Left ventricle myocardium inferior (tissue), 1 donor: Measurements from ENCODE around the gene LMLN. TPM values are rescaled to one million over a fixed set of nuclear protein-coding genes. Genes with fewer than 3 reads are reported as not detected.

Source experiments
- DNase-seq: peaks from one replicate; pipeline ENCODE4 v3.0.0-alpha.2; 2020
- H3K27ac ChIP-seq: fragments of 200-600 bp; replicated peaks from 2 replicates; pipeline ENCODE4 v1.8.0; 2021
- H3K27me3 ChIP-seq: fragments of 200-600 bp; 2 replicates; pipeline ENCODE4 v1.8.0; 2021; ENCODE audit warnings: low read depth
- H3K36me3 ChIP-seq: fragments of 200-600 bp; 2 replicates; pipeline ENCODE4 v1.8.0; 2021
- H3K4me1 ChIP-seq: fragments of 200-600 bp; 2 replicates; pipeline ENCODE4 v1.8.0; 2021
- H3K4me3 ChIP-seq: fragments of 200-600 bp; 2 replicates; pipeline ENCODE4 v1.8.0; 2021; ENCODE audit warnings: mild to moderate bottlenecking, moderate library complexity
- H3K9me3 ChIP-seq: fragments of 200-600 bp; replicated peaks from 2 replicates; pipeline ENCODE4 v1.8.0; 2021
- CTCF ChIP-seq: fragments of 200-600 bp; IDR thresholded peaks from 2 replicates; pipeline ENCODE4 v1.8.0; 2021; ENCODE audit warnings: antibody characterized with exemption, mild to moderate bottlenecking, borderline replicate concordance
- intact Hi-C: fragments of 100-400 bp; cut with micrococcal nuclease; formaldehyde crosslinking; loops from one replicate; pipeline ENCODE4 v1.11.0; 2022
- total RNA-seq: library from RNA; stranded (reverse); fragmentation: NEBNext Ultra II Directional; extraction: Animal tissue kit (Norgen Biotek cat#: 25700); gene quantifications from one replicate; pipeline ENCODE4 v1.2.1, GENCODE V29; 2021
- donor health status: DM: no; HTN: yes; CAD: no; lungs with severe emphysema.

The LMLN gene
- total RNA-seq, 1 donor from 2014 or later: 10.6 TPM

DNA sequence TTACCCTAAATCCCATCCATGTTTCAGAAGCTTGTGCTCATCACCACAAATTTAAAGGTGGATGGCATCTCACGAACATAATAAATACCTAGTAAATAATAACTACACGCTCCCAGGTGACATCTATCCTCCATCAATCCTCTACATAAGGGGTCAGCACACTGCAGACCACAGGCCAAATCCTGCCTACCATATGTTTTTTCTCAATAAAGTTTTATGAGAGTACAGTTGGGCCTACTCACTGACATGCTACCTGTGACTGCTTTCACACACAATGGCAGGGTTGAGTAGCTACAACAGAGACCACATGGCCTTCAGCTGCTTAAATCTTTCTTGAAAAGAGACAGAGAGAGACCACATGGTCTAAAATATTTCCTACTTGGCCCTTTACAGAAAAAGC is 105.9 kb downstream of the LMLN start:
- H3K9me3 ChIP-seq: no peaks in the 10 kb centered on the region
- DNase-seq: no peak
- H3K27me3 ChIP-seq: peaks cover 28% of the 10 kb centered on the region
- no peak overlapping the region for H3K27ac ChIP-seq
- no peaks in the 10 kb centered on the region for H3K4me1 ChIP-seq
- intact Hi-C loops: no loop called here
- no peaks in the 10 kb centered on the region for H3K36me3 ChIP-seq
- no peak for TF ChIP-seq CTCF
- no peak overlapping the region for H3K4me3 ChIP-seq

GRCh38 chr3:198067416-198067815 is 107.4 kb downstream of the LMLN start:
- Histone ChIP-seq H3K9me3 (no peaks in the 10 kb centered on the region), H3K27ac (no peak overlapping the region), H3K4me3 (no peak overlapping the region), H3K27me3 (peaks cover 31% of the 10 kb centered on the region), H3K4me1 (no peaks in the 10 kb centered on the region), H3K36me3 (no peaks in the 10 kb centered on the region)
- no peak for DNase-seq
- intact Hi-C loops: no loop called here
- TF ChIP-seq CTCF: no peak

DNA sequence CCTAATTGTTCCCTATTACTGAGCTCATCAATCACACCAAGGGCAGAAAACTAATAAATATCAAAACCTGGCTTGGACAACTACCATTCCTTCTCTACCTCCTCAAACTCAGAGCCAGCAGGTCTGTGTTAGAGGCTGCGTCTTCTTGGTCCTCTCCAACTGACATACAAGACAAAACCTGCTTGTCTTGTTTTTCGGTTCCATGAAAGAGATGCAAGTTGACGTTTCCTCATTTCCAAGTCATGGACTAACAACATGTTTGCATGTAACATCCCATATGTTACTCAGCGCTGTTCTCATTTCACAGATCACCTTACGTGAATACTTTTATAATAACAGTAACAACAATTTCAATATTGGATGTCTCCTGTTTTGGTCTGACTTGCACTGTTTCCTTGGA is 110.9 kb downstream of the LMLN start:
- DNase-seq: no peak
- Histone ChIP-seq H3K36me3 (no peaks in the 10 kb centered on the region), H3K4me1 (no peaks in the 10 kb centered on the region), H3K9me3 (no peaks in the 10 kb centered on the region), H3K27me3 (peaks cover 60% of the 10 kb centered on the region), H3K27ac (no peak overlapping the region), H3K4me3 (no peak overlapping the region)
- no peak for TF ChIP-seq CTCF
- intact Hi-C loops: no loop called here

GRCh38 chr3:198071602-198072287 is 111.7 kb downstream of the LMLN start:
- H3K4me1 ChIP-seq: no peaks in the 10 kb centered on the region
- H3K27me3 ChIP-seq: peaks cover 67% of the 10 kb centered on the region
- H3K4me3 ChIP-seq: no peak overlapping the region
- intact Hi-C loops: no loop called here
- DNase-seq: no peak
- H3K27ac ChIP-seq: no peak overlapping the region
- TF ChIP-seq CTCF: no peak
- no peaks in the 10 kb centered on the region for H3K9me3 ChIP-seq
- no peaks in the 10 kb centered on the region for H3K36me3 ChIP-seq

DNA sequence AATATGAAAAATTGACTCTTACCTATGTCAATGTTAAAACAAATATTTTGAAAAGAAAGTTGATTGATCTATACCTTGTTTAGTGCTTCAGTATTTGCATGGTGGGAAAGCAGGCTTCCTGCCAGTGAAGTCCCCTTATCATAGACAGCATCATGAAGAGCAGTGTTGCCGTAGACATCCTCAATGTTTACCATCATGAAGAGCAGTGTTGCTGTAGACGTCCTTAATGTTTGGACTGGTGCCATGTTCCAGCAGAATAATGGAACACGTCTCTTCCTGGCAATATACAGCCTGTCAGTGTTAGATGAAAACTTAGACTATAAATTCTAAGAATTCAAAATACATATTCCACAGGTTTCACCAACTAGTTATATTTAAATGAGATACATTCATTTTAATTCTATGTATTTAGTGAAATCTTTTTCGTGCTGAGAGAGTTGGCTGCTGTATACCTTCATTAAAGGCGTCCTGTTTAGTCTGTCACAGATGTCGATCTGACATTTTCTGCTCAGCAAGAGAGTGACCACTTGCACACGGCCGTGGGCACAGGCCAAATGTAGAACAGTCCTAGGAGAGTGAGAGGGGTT is 116.8 kb downstream of the LMLN start:
- H3K36me3 ChIP-seq: no peaks in the 10 kb centered on the region
- TF ChIP-seq CTCF: no peak
- no peak for DNase-seq
- no peak overlapping the region for H3K4me3 ChIP-seq
- H3K4me1 ChIP-seq: peaks cover 19% of the 10 kb centered on the region
- peaks cover 1% of the 10 kb centered on the region for H3K9me3 ChIP-seq
- H3K27ac ChIP-seq: no peak overlapping the region
- intact Hi-C loops: no loop called here
- peaks cover 96% of the 10 kb centered on the region for H3K27me3 ChIP-seq
